MCF 10A (cell line): ENCODE data around the gene CSF3R. TPM values are rescaled to one million over a fixed set of nuclear protein-coding genes. Genes with fewer than 3 reads are reported as not detected.

Source experiments
- BruUV-seq: library from RNA; stranded (reverse); fragments of 400-500 nt; replicated peaks from 2 replicates; lab custom pipeline; 2021; lab: Mats Ljungman, UMichigan
- CTCF ChIA-PET: fragments of 300-600 bp; sonication (Branson Sonifier 250); formaldehyde crosslinking; extraction: SDS; loops from one replicate; lab custom pipeline; 2021; ENCODE audit warnings: antibody characterized with exemption, inconsistent platforms; lab: Yijun Ruan, JAX
- POLR2A ChIA-PET: fragments of 300-600, 350-650 bp; sonication (Branson Sonifier 250); formaldehyde crosslinking; extraction: SDS; loops from one replicate; lab custom pipeline; 2020; ENCODE audit warnings: antibody characterized with exemption, inconsistent platforms; lab: Yijun Ruan, JAX
- DNase-seq: peaks from one replicate; pipeline ENCODE4 v3.0.0-alpha.2; 2018; ENCODE audit not compliant: unreplicated experiment
- H3K27ac Mint-ChIP-seq: one replicate; pipeline ENCODE4 v1.8.0; 2022; ENCODE audit warnings: mild to moderate bottlenecking, low read depth, mixed read lengths; ENCODE audit not compliant: unreplicated experiment
- H3K27me3 Mint-ChIP-seq: one replicate; pipeline ENCODE4 v1.8.0; 2022; ENCODE audit warnings: mixed read lengths; ENCODE audit not compliant: insufficient read depth, unreplicated experiment
- H3K36me3 Mint-ChIP-seq: one replicate; pipeline ENCODE4 v1.8.0; 2022; ENCODE audit warnings: mild to moderate bottlenecking, moderate library complexity, mixed read lengths; ENCODE audit not compliant: insufficient read depth, unreplicated experiment
- H3K4me1 Mint-ChIP-seq: one replicate; pipeline ENCODE4 v1.8.0; 2022; ENCODE audit warnings: mixed read lengths; ENCODE audit not compliant: insufficient read depth, unreplicated experiment
- H3K4me3 Mint-ChIP-seq: one replicate; pipeline ENCODE4 v1.8.0; 2022; ENCODE audit warnings: mild to moderate bottlenecking, moderate library complexity, mixed read lengths; ENCODE audit not compliant: unreplicated experiment
- H3K9me3 Mint-ChIP-seq: one replicate; pipeline ENCODE4 v1.8.0; 2022; ENCODE audit warnings: mixed read lengths; ENCODE audit not compliant: unreplicated experiment
- CTCF ChIP-seq: fragments of 200-600 bp; IDR thresholded peaks from one replicate; pipeline ENCODE4 v1.8.0; 2022; ENCODE audit warnings: antibody characterized with exemption, mild to moderate bottlenecking; ENCODE audit not compliant: unreplicated experiment
- intact Hi-C: fragments of 100-400 bp; cut with micrococcal nuclease; formaldehyde crosslinking; loops from 2 replicates; pipeline ENCODE4 v1.14.1; 2022
- total RNA-seq: library from RNA; stranded (reverse); gene quantifications from 2 replicates; pipeline ENCODE4 v1.2.3, GENCODE V29; 2022

CSF3R gene
- total RNA-seq, 1 experiment from 2014 or later, result not detected

- no peaks in the 10 kb centered on the region for H3K27me3 Mint-ChIP-seq
- DNase-seq, result no peak
- no TSS peak for BruUV-seq
Measured at GRCh38 chr1:36458910-36459309, 23.8 kb downstream of the CSF3R start.

GRCh38 chr1:36457691-36458090 lies 25.0 kb downstream of the CSF3R start:
- POLR2A ChIA-PET, result no interaction called here
- H3K4me3 Mint-ChIP-seq, result no peak overlapping the region
- H3K27ac Mint-ChIP-seq, result no peak overlapping the region
- peaks cover 53% of the 10 kb centered on the region for H3K36me3 Mint-ChIP-seq
- H3K27me3 Mint-ChIP-seq, result no peaks in the 10 kb centered on the region
- no peak for TF ChIP-seq CTCF
- no TSS peak for BruUV-seq
- intact Hi-C loops, result no loop called here
- DNase-seq, result no peak
- CTCF ChIA-PET, result no interaction called here
- peaks cover 7% of the 10 kb centered on the region for H3K4me1 Mint-ChIP-seq
- H3K9me3 Mint-ChIP-seq, result no peaks in the 10 kb centered on the region

More at GRCh38 chr1:36458910-36459309, 23.8 kb downstream of the CSF3R start:
- Mint-ChIP-seq H3K4me3 (no peak overlapping the region), H3K36me3 (peaks cover 53% of the 10 kb centered on the region), H3K9me3 (no peaks in the 10 kb centered on the region), H3K4me1 (peaks cover 6% of the 10 kb centered on the region), H3K27ac (no peak overlapping the region)
- CTCF ChIA-PET, result no interaction called here
- POLR2A ChIA-PET, result interaction anchor here (1.4 kb wide), 1 partner anchor 9 kb away, joined by 7 read pairs; the partner anchor contains the start of gene OSCP1
- intact Hi-C loops, result no loop called here
- no peak for TF ChIP-seq CTCF

GRCh38 chr1:36456391-36456928 lies 26.3 kb downstream of the CSF3R start:
- DNase-seq, result no peak
- Mint-ChIP-seq H3K4me1 (peaks cover 15% of the 10 kb centered on the region), H3K27me3 (no peaks in the 10 kb centered on the region), H3K4me3 (no peak overlapping the region), H3K27ac (no peak overlapping the region), H3K36me3 (peaks cover 52% of the 10 kb centered on the region), H3K9me3 (no peaks in the 10 kb centered on the region)
- no TSS peak for BruUV-seq
- no peak for TF ChIP-seq CTCF
- POLR2A ChIA-PET, result no interaction called here
- intact Hi-C loops, result no loop called here
- CTCF ChIA-PET, result interaction anchor here (0.6 to 0.7 kb wide), 3 partner anchors 34 to 468 kb away, joined by 3 read pairs; no protein-coding TSS in a partner anchor

- Mint-ChIP-seq H3K4me1 (peaks cover 18% of the 10 kb centered on the region), H3K36me3 (peaks cover 42% of the 10 kb centered on the region), H3K9me3 (no peaks in the 10 kb centered on the region), H3K4me3 (no peak overlapping the region), H3K27ac (no peak overlapping the region), H3K27me3 (no peaks in the 10 kb centered on the region)
- no peak for TF ChIP-seq CTCF
- CTCF ChIA-PET, result interaction anchor here (1.2 kb wide), 1 partner anchor 9 kb away, joined by 4 read pairs; the partner anchor contains the start of gene MRPS15
- POLR2A ChIA-PET, result interaction anchor here (0.7 to 1.3 kb wide), 2 partner anchors 9 to 345 kb away, joined by 3 to 10 read pairs; partner anchors contain the start of gene MRPS15
- intact Hi-C loops, result no loop called here
- no peak for DNase-seq
- BruUV-seq, result no TSS peak
Measured at GRCh38 chr1:36455386-36455785, 27.3 kb downstream of the CSF3R start.
